Adrenal gland (tissue), 12 donors: ENCODE data around the gene CACNA1E. TPM values are rescaled to one million over a fixed set of nuclear protein-coding genes. Genes with fewer than 3 reads are reported as not detected.
"Not testable (repeated sequence)": the region's sequence is repeated elsewhere in the genome, so short reads cannot be mapped to it uniquely, and the experiment has no call there.

ENCODE experiments used
- DNase-seq, 7 donors: peaks; one replicate each; pipeline ENCODE4 v3.0.0-alpha.2; 2019 to 2020
- H3K27ac ChIP-seq, 5 donors: fragments of 200-600 bp; sonication (generic) in 4 of 5; 1 replicate in 3 of 5; 2 replicates in 2 of 5; pipeline versions ENCODE4 v1.5.1 to v1.8.0; 2016 to 2020; ENCODE audit warnings: mild to moderate bottlenecking in 1 of 5
- H3K27me3 ChIP-seq: fragments of 200-600 bp; 2 replicates; pipeline ENCODE4 v1.8.0; 2021
- H3K36me3 ChIP-seq, 2 donors: fragments of 200-600 bp; replicated peaks in 1 of 2; 1 replicate in 1 of 2; 2 replicates in 1 of 2; pipeline versions ENCODE4 v1.5.1 to v1.8.0; 2018 to 2022
- H3K4me1 ChIP-seq, 2 donors: fragments of 200-600 bp; replicated peaks in 1 of 2; 1 replicate in 1 of 2; 2 replicates in 1 of 2; pipeline versions ENCODE4 v1.5.1 to v1.8.0; 2018 to 2021
- H3K4me3 ChIP-seq, 4 donors: fragments of 200-600 bp; sonication (generic) in 3 of 4; one replicate each; pipeline ENCODE4 v1.5.1; 2016 to 2018
- H3K9me3 ChIP-seq, 3 donors: fragments of 200-600 bp; sonication (generic) in 1 of 3; replicated peaks in 1 of 3; 1 replicate in 2 of 3; 2 replicates in 1 of 3; pipeline versions ENCODE4 v1.5.1 to v1.8.0; 2016 to 2021
- CTCF ChIP-seq, 6 experiments: fragments of 450-650 bp in 4 of 6; fragments of 200-600 bp in 2 of 6; sonication (generic) in 1 of 6; IDR thresholded peaks; 1 replicate in 5 of 6; 2 replicates in 1 of 6; pipeline versions ENCODE4 v1.5.1 to v1.8.0; 2016 to 2021; ENCODE audit warnings: antibody characterized with exemption in 6 of 6, mild to moderate bottlenecking in 2 of 6, moderate library complexity in 1 of 6
- POLR2A ChIP-seq, 2 donors: fragments of 450-650 bp; IDR thresholded peaks; one replicate each; pipeline ENCODE4 v1.6.1; 2017; ENCODE audit warnings: antibody characterized with exemption in 2 of 2, mild to moderate bottlenecking in 2 of 2, moderate library complexity in 1 of 2
- WGBS, 4 donors: extraction: QIAGEN DNeasy Blood & Tissue Kit in 2 of 4; methylation state at CpG; one replicate each; pipeline versions ENCODE4 v1.1.5 to v1.1.7; 2013 to 2017; 5-methylcytosine and 5-hydroxymethylcytosine counted together
- intact Hi-C, 2 donors: fragments of 100-400 bp; cut with DNase I; formaldehyde crosslinking; loops; one replicate each; pipeline versions ENCODE4 v1.14.1 to v1.15.0; 2022 to 2023
- polyA plus RNA-seq, 3 donors: library from polyadenylated mRNA; stranded (reverse); fragments of 200-250 nt in 2 of 3; fragments of 350-450 nt in 1 of 3; fragmentation: Illumina TruSeq in 1 of 3; extraction: RNeasy Lipid Tissue Mini Kit (QIAGEN cat#74804) in 1 of 3; gene quantifications; one replicate each; pipeline ENCODE4 v1.2.3, GENCODE V29; 2013 to 2014
- small RNA-seq, 2 donors: library from RNA; depleted of rRNA; stranded (forward); fragments of <200 nt; gene quantifications; one replicate each; pipeline ENCODE3, GENCODE V24; 2016
- total RNA-seq, 9 donors: library from RNA; depleted of rRNA in 4 of 9; stranded (reverse); fragments of >200 nt in 4 of 9; fragments of 120-200 nt in 1 of 9; fragmentation: NEBNext Ultra II Directional in 1 of 9; extraction: Animal tissue kit (Norgen Biotek cat#: 25700) in 1 of 9; gene quantifications; one replicate each; pipeline versions ENCODE4 v1.1.0 to v1.2.4, GENCODE V29; 2013 to 2023
- donor health status: healthy with polysubstance abuse.
- donor health status: Bipolar disorder and iron deficiency.
- donor health status: DM: yes; HTN: yes; CAD: no.
- donor health status: DM: no; HTN: no; CAD: no.
- donor health status: DM: no; HTN: no; CAD: no.
- donor health status: DM: yes; HTN: yes; CAD: no.

The CACNA1E gene
- total and polyA plus RNA-seq, 12 donors: 0.08 to 3.2 (median 1.3) TPM; not detected in 3

- H3K9me3 ChIP-seq: no peaks in the 10 kb centered on the region
- no peaks in the 10 kb centered on the region for H3K4me1 ChIP-seq
- no peak for TF ChIP-seq POLR2A (IDR thresholded peaks at IDR 0.05)
- no peak for TF ChIP-seq CTCF (IDR thresholded peaks at IDR 0.05)
- no peak overlapping the region for H3K27ac ChIP-seq
- no peak overlapping the region for H3K4me3 ChIP-seq
- intact Hi-C loops: no loop called here
- no peak for DNase-seq
- H3K27me3 ChIP-seq: no peaks in the 10 kb centered on the region
- H3K36me3 ChIP-seq: no peaks in the 10 kb centered on the region
These were observed 363.4 kb downstream of the CACNA1E start for GRCh38 chr1:181846681-181847080.

- H3K4me3 ChIP-seq: no peak overlapping the region
- H3K9me3 ChIP-seq: no peaks in the 10 kb centered on the region
- no peak overlapping the region for H3K27ac ChIP-seq
- 56 to 72% (median 58%) methylated on average over 2 to 4 of the region's 4 CpGs for WGBS, 4 donors
- H3K27me3 ChIP-seq: no peaks in the 10 kb centered on the region
- no peak for TF ChIP-seq CTCF (IDR thresholded peaks at IDR 0.05)
- TF ChIP-seq POLR2A (IDR thresholded peaks at IDR 0.05): no peak
- no peaks in the 10 kb centered on the region for H3K4me1 ChIP-seq
- intact Hi-C loops: no loop called here
- DNase-seq: no peak
- no peaks in the 10 kb centered on the region for H3K36me3 ChIP-seq
These were observed 365.8 kb downstream of the CACNA1E start for GRCh38 chr1:181849071-181849470.

- H3K27ac ChIP-seq, H3K36me3 ChIP-seq, intact Hi-C loops, H3K4me1 ChIP-seq, H3K4me3 ChIP-seq, H3K9me3 ChIP-seq, H3K27me3 ChIP-seq, DNase-seq: not testable (repeated sequence)
- WGBS, 4 donors: 68 to 77% (median 72%) methylated on average over 2 of the region's 2 CpGs
These were observed 370.9 kb downstream of the CACNA1E start for GRCh38 chr1:181854212-181854611.

- no peak for DNase-seq
- Histone ChIP-seq H3K27ac (no peak overlapping the region), H3K4me1 (no peaks in the 10 kb centered on the region), H3K9me3 (peaks cover 0 to 2% (median 0%) of the 10 kb centered on the region in 3 donors), H3K36me3 (no peaks in the 10 kb centered on the region), H3K4me3 (no peak overlapping the region), H3K27me3 (no peaks in the 10 kb centered on the region)
- TF ChIP-seq POLR2A (IDR thresholded peaks at IDR 0.05): no peak
- no peak for TF ChIP-seq CTCF (IDR thresholded peaks at IDR 0.05)
- intact Hi-C loops: no loop called here
- 71 to 82% (median 73%) methylated on average over 1 of the region's 1 CpG for WGBS, 4 donors
These were observed 372.1 kb downstream of the CACNA1E start for GRCh38 chr1:181855380-181855779.

Small RNA genes lying within 50 kb of the gene (small RNA-seq; reads per million reads assigned to genes)
- gene RF00017 (0 reads per million in 2 donors), gene RNA5SP70 (0.12 to 0.17 reads per million in 2 donors)
